OCI-LY7 (cell line): ENCODE data around the gene SLC5A5. TPM values are rescaled to one million over a fixed set of nuclear protein-coding genes. Genes with fewer than 3 reads are reported as not detected.

ENCODE experiments used
- BruUV-seq: library from RNA; stranded (reverse); fragments of 400-500 nt; replicated peaks from 2 replicates; lab custom pipeline; 2021; lab: Mats Ljungman, UMichigan
- CTCF ChIA-PET: fragments of 300-600 bp; sonication (Branson Sonifier 250); formaldehyde crosslinking; loops from one replicate; lab custom pipeline; 2022; ENCODE audit warnings: antibody characterized with exemption; ENCODE audit not compliant: unreplicated experiment; lab: Charles Lee
- POLR2A ChIA-PET: fragments of 300-600 bp; sonication (Branson Sonifier 250); formaldehyde crosslinking; loops from one replicate; lab custom pipeline; 2022; ENCODE audit warnings: antibody characterized with exemption; lab: Charles Lee
- DNase-seq: peaks from one replicate; pipeline ENCODE4 v3.0.0-alpha.2; 2015; ENCODE audit warnings: low spot score
- H2AFZ ChIP-seq: fragments of 200-600 bp; sonication (generic), shearing (Covaris generic); 2 replicates; pipeline ENCODE4 v1.6.1; 2014; ENCODE audit warnings: mild to moderate bottlenecking, antibody characterized with exemption, low read length, moderate library complexity
- H3K27ac ChIP-seq: fragments of 200-600 bp; sonication (generic); 2 replicates; pipeline ENCODE4 v1.5.1; 2014; ENCODE audit warnings: mixed run types, low read depth, mild to moderate bottlenecking, moderate library complexity, low read length, inconsistent platforms; ENCODE audit not compliant: poor library complexity, severe bottlenecking
- H3K36me3 ChIP-seq: fragments of 200-600 bp; sonication (generic); 2 replicates; pipeline ENCODE4 v1.6.1; 2014; ENCODE audit warnings: mild to moderate bottlenecking, antibody characterized with exemption, low read length, moderate library complexity, mixed read lengths; ENCODE audit not compliant: insufficient read depth
- H3K4me1 ChIP-seq: fragments of 200-600 bp; sonication (generic); 2 replicates; pipeline ENCODE4 v1.5.1; 2014; ENCODE audit warnings: mild to moderate bottlenecking, low read length; ENCODE audit not compliant: insufficient read depth, poor library complexity, severe bottlenecking
- H3K4me2 ChIP-seq: fragments of 200-600 bp; sonication (generic); 2 replicates; pipeline ENCODE4 v1.6.1; 2014; ENCODE audit warnings: mild to moderate bottlenecking, low read length
- H3K4me3 ChIP-seq: fragments of 200-600 bp; sonication (generic); 2 replicates; pipeline ENCODE4 v1.5.1; 2014; ENCODE audit warnings: mild to moderate bottlenecking, low read depth, low read length; ENCODE audit not compliant: poor library complexity, severe bottlenecking
- H3K79me2 ChIP-seq: fragments of 200-600 bp; sonication (generic); 2 replicates; pipeline ENCODE4 v1.6.1; 2016; ENCODE audit warnings: low read depth, mild to moderate bottlenecking, low read length, moderate library complexity, mixed read lengths; ENCODE audit not compliant: insufficient read depth
- H3K9me2 ChIP-seq: fragments of 200-600 bp; sonication (generic); 2 replicates; pipeline ENCODE4 v1.6.1; 2016; ENCODE audit warnings: mild to moderate bottlenecking, low read length, mixed read lengths; ENCODE audit not compliant: insufficient read depth
- H3K9me3 ChIP-seq: fragments of 200-600 bp; sonication (generic); 2 replicates; pipeline ENCODE4 v1.6.1; 2014; ENCODE audit warnings: mild to moderate bottlenecking, mixed run types, low read length, mixed read lengths
- H4K20me1 ChIP-seq: fragments of 200-600 bp; sonication (generic); 2 replicates; pipeline ENCODE4 v1.6.1; 2014; ENCODE audit warnings: mild to moderate bottlenecking, antibody characterized with exemption, low read length, moderate library complexity, mixed read lengths; ENCODE audit not compliant: insufficient read depth
- CTCF ChIP-seq: fragments of 200-600 bp; sonication (generic); conservative IDR thresholded peaks from 2 replicates; pipeline ENCODE4 v1.5.1; 2014; ENCODE audit warnings: mild to moderate bottlenecking, antibody characterized with exemption, low read length, moderate library complexity, mixed read lengths
- EZH2phosphoT487 ChIP-seq: fragments of 200-600 bp; sonication (generic); IDR thresholded peaks from 2 replicates; pipeline ENCODE4 v1.6.1; 2018; ENCODE audit warnings: low read depth, borderline replicate concordance, mild to moderate bottlenecking, mixed run types, antibody characterized with exemption, low read length, moderate library complexity, mixed read lengths
- intact Hi-C: fragments of 100-400 bp; cut with micrococcal nuclease; formaldehyde crosslinking; loops from one replicate; pipeline ENCODE4 v1.10.0; 2022; ENCODE audit not compliant: unreplicated experiment
- total RNA-seq, 2 experiments: library from RNA; depleted of rRNA in 1 of 2; stranded (reverse); fragments of >200 nt in 1 of 2; shearing (Covaris generic) in 1 of 2; gene quantifications; 2 replicates each; pipeline ENCODE4 v1.2.3, GENCODE V29; 2014 to 2022

Gene SLC5A5
- total RNA-seq, 2 experiments from 2014 or later, result 0.03 TPM; not detected in 1

- BruUV-seq, result no TSS peak
- H3K4me1 ChIP-seq, result peaks cover 10% of the 10 kb centered on the region
- no peaks in the 10 kb centered on the region for H3K9me2 ChIP-seq
- CTCF ChIA-PET, result no interaction called here
- no peak for DNase-seq
- no peak overlapping the region for H3K4me2 ChIP-seq
- H3K4me3 ChIP-seq, result no peak overlapping the region
- intact Hi-C loops, result no loop called here
- H3K27ac ChIP-seq, result no peak overlapping the region
- no peaks in the 10 kb centered on the region for H3K36me3 ChIP-seq
- H4K20me1 ChIP-seq, result no peaks in the 10 kb centered on the region
- no peak overlapping the region for H2AFZ ChIP-seq
- H3K9me3 ChIP-seq, result no peaks in the 10 kb centered on the region
- POLR2A ChIA-PET, result no interaction called here
- TF ChIP-seq CTCF, result no peak
- TF ChIP-seq EZH2phosphoT487, result no peak
- H3K79me2 ChIP-seq, result peaks cover 11% of the 10 kb centered on the region
These were observed 57.3 kb downstream of the SLC5A5 start for GRCh38 chr19:17929056-17929455.

- no peaks in the 10 kb centered on the region for H3K9me3 ChIP-seq
- no TSS peak for BruUV-seq
- H4K20me1 ChIP-seq, result no peaks in the 10 kb centered on the region
- no peak overlapping the region for H3K27ac ChIP-seq
- peaks cover 14% of the 10 kb centered on the region for H3K4me1 ChIP-seq
- H3K4me2 ChIP-seq, result peak overlapping the region; percentile 99
- H3K79me2 ChIP-seq, result peaks cover 17% of the 10 kb centered on the region
- ChIA-PET POLR2A (interaction anchor here (0.6 to 1.4 kb wide), 3 partner anchors 16 to 72 kb away, joined by 3 to 15 read pairs (median 4); partner anchors contain the start of gene RPL18A), CTCF (interaction anchor here (1.0 kb wide), 1 partner anchor 157 kb away, joined by 3 read pairs; no protein-coding TSS in a partner anchor)
- no peak for TF ChIP-seq EZH2phosphoT487
- no peak for TF ChIP-seq CTCF
- intact Hi-C loops, result loop anchor here (1.0 to 2.0 kb wide), 2 partner anchors 61 to 72 kb away; partner anchors contain the start of genes RPL18A and SLC5A5
- H3K36me3 ChIP-seq, result no peaks in the 10 kb centered on the region
- DNase-seq, result no peak
- no peaks in the 10 kb centered on the region for H3K9me2 ChIP-seq
- peak overlapping the region; percentile 92 for H3K4me3 ChIP-seq
- peak overlapping the region; percentile 90 for H2AFZ ChIP-seq
These were observed 59.9 kb downstream of the SLC5A5 start for GRCh38 chr19:17931532-17932191.
